ENCODE results near the gene MAP2K5.

MAP2K5 gene

DNA sequence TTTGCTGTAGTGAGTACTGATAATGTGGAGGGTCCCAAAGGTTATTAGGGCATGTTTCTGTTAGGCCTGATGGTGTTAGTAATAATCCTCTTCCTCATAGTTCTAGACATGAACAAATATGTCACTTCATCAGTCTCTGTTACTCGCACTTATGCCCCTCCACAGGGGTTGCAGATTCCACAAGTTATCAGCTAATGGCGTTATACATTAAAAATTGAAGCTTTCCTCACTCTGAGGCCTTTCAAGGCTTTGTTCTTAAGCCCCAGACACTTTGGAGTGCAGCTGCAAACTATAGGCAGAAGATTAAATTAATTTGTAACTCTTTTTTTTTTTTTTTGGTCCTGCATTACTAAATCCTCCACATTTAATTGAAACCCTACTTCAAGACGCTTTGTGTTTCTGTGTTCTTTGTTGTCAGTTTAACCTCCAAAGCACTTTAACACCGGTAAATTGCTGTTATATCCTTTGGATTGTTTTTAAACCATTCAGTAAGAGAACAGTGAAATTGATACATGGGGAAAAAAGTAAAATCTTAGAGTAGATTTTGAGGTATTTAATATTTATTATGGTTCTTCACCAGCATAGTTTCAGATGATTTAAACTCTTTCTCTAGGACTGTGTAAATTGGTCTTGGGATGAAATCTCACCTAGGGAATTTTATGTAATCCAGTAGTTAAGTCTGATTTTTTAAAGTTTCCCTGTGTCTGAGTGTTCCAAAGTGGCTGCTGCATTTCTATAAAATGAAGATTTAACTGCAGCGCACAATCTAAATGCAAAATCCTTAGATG lies 179.7 kb downstream of the MAP2K5 start:
- DNase-seq (ENCODE audit: low read depth, low spot score), result no peak
- no peak overlapping the region for H3K4me3 ChIP-seq (ENCODE audit: low read depth, low read length)
- CTCF ChIA-PET, result no interaction called here
- TF ChIP-seq, protein P1, sequence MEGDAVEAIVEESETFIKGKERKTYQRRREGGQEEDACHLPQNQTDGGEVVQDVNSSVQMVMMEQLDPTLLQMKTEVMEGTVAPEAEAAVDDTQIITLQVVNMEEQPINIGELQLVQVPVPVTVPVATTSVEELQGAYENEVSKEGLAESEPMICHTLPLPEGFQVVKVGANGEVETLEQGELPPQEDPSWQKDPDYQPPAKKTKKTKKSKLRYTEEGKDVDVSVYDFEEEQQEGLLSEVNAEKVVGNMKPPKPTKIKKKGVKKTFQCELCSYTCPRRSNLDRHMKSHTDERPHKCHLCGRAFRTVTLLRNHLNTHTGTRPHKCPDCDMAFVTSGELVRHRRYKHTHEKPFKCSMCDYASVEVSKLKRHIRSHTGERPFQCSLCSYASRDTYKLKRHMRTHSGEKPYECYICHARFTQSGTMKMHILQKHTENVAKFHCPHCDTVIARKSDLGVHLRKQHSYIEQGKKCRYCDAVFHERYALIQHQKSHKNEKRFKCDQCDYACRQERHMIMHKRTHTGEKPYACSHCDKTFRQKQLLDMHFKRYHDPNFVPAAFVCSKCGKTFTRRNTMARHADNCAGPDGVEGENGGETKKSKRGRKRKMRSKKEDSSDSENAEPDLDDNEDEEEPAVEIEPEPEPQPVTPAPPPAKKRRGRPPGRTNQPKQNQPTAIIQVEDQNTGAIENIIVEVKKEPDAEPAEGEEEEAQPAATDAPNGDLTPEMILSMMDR (IDR thresholded peaks at IDR 0.05; ENCODE audit: insufficient read depth, low read length, missing control alignments), result no peak
- POLR2A ChIA-PET, result no interaction called here

DNA sequence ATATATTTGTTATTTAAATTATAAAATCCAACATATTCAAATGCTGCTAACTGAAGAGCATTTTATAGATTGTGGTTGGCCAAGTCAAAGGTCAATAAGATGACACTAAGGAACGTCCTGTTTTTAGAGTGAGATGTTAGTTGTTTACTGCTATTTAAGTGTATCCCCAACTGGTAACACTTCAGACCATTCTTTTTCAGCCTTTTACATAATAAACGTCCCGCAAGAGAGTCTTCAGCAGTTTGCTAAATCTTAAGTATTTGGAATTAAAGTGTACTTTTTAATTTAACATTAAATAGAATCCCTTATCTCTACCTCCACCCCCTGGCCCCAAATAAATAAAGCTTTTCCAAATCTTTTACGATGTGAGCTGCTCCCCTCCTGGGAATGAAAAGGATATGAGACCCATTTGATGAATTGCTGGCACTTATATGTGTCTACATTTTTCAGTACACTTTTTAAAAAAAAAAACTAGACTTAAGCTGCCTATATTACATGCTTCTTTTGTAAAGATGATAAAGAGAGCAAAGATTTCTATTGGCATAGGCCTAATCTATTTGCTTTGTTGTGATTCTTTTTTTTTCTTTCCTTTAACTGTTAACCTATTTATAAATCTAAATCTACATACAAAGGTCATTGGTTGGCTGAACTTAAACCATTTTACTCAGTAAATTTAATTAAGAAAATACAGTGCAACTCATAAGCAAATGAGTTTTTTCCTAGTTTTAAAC lies 181.0 kb downstream of the MAP2K5 start:
- CTCF ChIA-PET, result no interaction called here

DNA sequence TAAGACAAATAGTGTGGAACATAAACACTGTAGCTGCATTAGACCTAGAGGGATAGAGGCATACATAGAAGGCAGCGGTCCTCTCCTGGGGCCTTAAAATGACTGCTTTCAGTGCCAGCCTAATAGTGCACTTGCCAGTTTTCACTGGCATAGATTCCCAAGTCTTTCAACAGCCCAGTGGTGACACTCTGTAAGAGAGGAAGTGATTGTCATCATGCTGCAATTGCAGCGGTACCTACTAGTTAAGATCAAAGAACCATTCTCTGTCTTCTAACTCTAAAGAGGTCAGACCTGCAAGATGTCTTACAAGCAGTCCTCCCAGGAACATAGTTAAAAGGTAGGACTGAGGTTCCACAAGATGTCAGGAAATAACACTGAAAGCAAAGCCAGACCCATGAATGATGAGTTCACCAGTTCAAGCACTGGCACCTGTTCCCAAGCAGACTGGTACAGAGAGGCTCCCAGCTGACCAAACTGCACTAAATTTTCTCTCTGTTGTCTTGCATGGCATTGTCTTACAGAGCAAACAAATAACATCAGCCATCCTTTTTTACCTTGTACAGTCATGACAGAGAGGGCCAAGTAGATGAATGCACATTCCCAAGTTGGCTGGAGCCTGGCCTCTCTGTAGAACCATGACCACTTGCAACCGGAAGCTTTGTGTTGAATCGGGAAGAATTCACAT lies 182.3 kb downstream of the MAP2K5 start:
- no peak for DNase-seq (ENCODE audit: low read depth, low spot score)
- TF ChIP-seq, protein P1 (IDR thresholded peaks at IDR 0.05; ENCODE audit: insufficient read depth, low read length, missing control alignments), result no peak
- CTCF ChIA-PET, result no interaction called here
- H3K4me3 ChIP-seq (ENCODE audit: low read depth, low read length), result no peak overlapping the region
- POLR2A ChIA-PET, result no interaction called here

More for the DNA sequence above, 181.0 kb downstream of the MAP2K5 start:
- DNase-seq (ENCODE audit: low read depth, low spot score), result no peak
- TF ChIP-seq, protein P1 (IDR thresholded peaks at IDR 0.05; ENCODE audit: insufficient read depth, low read length, missing control alignments), result no peak
- no peak overlapping the region for H3K4me3 ChIP-seq (ENCODE audit: low read depth, low read length)
- POLR2A ChIA-PET, result no interaction called here

DNA sequence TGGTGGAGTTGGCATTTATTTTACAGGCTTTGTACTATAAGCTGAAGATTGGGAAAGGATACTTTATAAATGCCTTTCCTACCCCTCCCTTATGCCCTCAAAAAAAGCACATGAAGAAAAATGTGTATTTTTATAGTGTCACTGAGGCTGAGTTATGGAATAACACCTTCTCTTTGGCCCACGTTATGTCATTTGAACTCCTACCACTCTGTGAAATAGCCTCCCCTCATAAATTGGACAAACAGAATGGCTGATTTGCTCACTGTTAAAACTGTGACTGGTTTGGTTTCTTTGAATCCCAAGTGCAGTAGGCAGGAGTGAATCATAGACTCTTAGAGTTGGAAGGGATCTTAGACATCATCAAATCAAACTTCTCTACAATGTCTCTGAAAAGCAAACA lies 187.6 kb downstream of the MAP2K5 start:
- POLR2A ChIA-PET, result no interaction called here
- CTCF ChIA-PET, result no interaction called here
- no peak overlapping the region for H3K4me3 ChIP-seq (ENCODE audit: low read depth, low read length)
- no peak for DNase-seq (ENCODE audit: low read depth, low spot score)
- TF ChIP-seq, protein P1 (IDR thresholded peaks at IDR 0.05; ENCODE audit: insufficient read depth, low read length, missing control alignments), result no peak

DNA sequence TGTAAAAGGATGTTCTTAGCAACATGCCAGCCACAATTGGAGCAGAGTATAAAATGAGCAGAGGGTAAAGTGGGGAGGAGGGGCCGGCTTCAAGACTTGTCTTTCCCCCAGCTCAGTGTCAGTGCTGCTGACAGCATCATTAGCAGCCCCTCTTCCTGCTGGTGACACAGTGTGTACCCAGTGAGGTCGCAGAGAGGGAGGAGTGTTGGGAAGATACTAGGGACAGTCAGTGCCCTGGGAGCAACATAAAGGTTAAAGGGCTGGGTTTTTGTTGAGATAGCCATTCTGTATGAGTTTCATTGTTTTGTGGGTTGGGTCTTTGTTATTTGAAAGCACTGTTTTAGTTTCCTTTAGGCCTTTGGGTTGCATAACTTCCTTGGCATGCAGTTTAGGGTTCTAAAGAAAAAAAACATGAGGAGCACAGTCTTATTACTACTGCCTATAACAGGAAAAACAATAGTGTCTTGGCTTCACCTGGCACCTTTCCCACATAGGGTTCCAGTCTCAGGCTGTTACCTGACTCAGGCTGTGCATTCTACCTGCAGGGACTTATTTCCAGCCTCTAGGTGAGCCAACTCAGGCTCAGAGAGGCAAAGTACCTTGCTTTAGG lies 188.7 kb downstream of the MAP2K5 start:
- ChIA-PET POLR2A (no interaction called here), CTCF (no interaction called here)
- no peak for DNase-seq (ENCODE audit: low read depth, low spot score)
- TF ChIP-seq, protein P1 (IDR thresholded peaks at IDR 0.05; ENCODE audit: insufficient read depth, low read length, missing control alignments), result no peak
- no peak overlapping the region for H3K4me3 ChIP-seq (ENCODE audit: low read depth, low read length)

DNA sequence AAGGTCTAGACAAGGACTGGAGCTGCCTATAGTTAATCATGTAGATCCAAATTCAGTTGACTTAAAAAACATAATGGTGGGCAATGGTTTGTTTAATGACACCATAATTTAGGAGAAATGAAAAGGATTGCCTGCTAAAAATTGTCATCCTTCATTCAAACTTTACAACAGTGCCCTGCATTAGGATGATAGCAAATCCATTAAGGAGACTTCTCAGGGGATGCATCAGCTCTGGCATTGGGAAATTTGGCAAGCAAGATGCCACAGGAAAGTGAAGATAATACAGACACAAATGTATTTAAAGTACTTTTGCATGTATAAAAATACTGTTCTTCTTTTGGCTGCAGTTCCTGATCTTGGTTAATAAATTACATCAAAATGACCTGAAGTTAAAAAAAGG lies 189.7 kb downstream of the MAP2K5 start:
- no peak for DNase-seq (ENCODE audit: low read depth, low spot score)
- TF ChIP-seq, protein P1 (IDR thresholded peaks at IDR 0.05; ENCODE audit: insufficient read depth, low read length, missing control alignments), result no peak
- ChIA-PET POLR2A (no interaction called here), CTCF (no interaction called here)
- no peak overlapping the region for H3K4me3 ChIP-seq (ENCODE audit: low read depth, low read length)

Measured in AG04449 (cell line).